Activated CD4-positive, alpha-beta T cell treated with anti-CD3 and anti-CD28 coated beads for 36 hours (primary cell): ENCODE measurements around the gene UNC5C. TPM values are rescaled to one million over a fixed set of nuclear protein-coding genes. Genes with fewer than 3 reads are reported as not detected.

Experiments used
- ATAC-seq: fragments of 200-7000 bp; cut with Tn5 transposase; one replicate; pipeline ENCODE4 v1.10.0; 2021; ENCODE audit warnings: mild to moderate bottlenecking, moderate library complexity
- CTCF ChIA-PET: fragments of 350-600 bp; sonication (Branson Sonifier 250); formaldehyde crosslinking; loops from one replicate; lab custom pipeline; 2021; ENCODE audit warnings: antibody characterized with exemption; lab: Charles Lee
- POLR2A ChIA-PET: fragments of 350-600 bp; sonication (Branson Sonifier 250); formaldehyde crosslinking; loops from one replicate; lab custom pipeline; 2021; ENCODE audit warnings: antibody characterized with exemption, inconsistent platforms; lab: Charles Lee
- DNase-seq: peaks from one replicate; pipeline ENCODE4 v3.0.0-alpha.2; 2020
- H3K27ac Mint-ChIP-seq: one replicate; pipeline ENCODE4 v1.8.0; 2021; ENCODE audit warnings: mixed read lengths
- H3K27me3 Mint-ChIP-seq: one replicate; pipeline ENCODE4 v1.8.0; 2021; ENCODE audit warnings: mixed read lengths
- H3K36me3 Mint-ChIP-seq: one replicate; pipeline ENCODE4 v1.8.0; 2021; ENCODE audit warnings: low read depth, mixed read lengths
- H3K4me1 Mint-ChIP-seq: one replicate; pipeline ENCODE4 v1.8.0; 2021; ENCODE audit warnings: mixed read lengths
- H3K4me3 Mint-ChIP-seq: one replicate; pipeline ENCODE4 v1.8.0; 2021; ENCODE audit warnings: mild to moderate bottlenecking, moderate library complexity, mixed read lengths
- H3K9me3 Mint-ChIP-seq: one replicate; pipeline ENCODE4 v1.8.0; 2021; ENCODE audit warnings: low read depth, mixed read lengths
- intact Hi-C, 2 experiments: fragments of 100-400 bp; cut with DNase I in 1 of 2; cut with micrococcal nuclease in 1 of 2; formaldehyde crosslinking; loops; one replicate each; pipeline versions ENCODE4 v1.14.2 to v1.15.1; 2022 to 2024; cut with DNase I, micrococcal nuclease
- total RNA-seq, 2 experiments: library from RNA; stranded (reverse); gene quantifications; one replicate each; pipeline ENCODE4 v1.2.3, GENCODE V29; 2021

UNC5C gene
- total RNA-seq, 2 experiments from 2014 or later: 0.07 TPM; not detected in 1

DNA sequence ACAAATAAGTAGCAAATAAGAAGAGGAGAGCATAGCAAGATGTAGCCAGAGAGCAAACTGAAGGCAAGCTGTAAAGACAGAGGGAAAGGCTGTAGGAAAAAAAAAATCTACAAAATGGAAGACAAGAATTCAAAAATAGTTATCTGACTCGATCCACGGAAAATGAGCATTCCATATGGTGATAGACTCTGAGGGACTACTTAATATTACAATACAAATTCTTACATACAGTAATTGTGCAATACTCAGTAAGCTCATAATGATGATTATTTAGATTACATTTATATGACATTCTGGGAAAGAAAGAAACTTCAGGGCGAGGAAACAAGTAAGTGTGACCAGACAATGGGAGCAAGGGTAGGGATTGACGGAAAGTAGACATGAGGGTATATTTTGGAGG, 102.6 kb downstream of the UNC5C start:
- intact Hi-C loops: no loop called here
- ChIA-PET POLR2A (no interaction called here), CTCF (interaction anchor here (0.7 kb wide), 2 partner anchors 189 to 992 kb away, joined by 3 read pairs; no protein-coding TSS in a partner anchor)
- H3K9me3 Mint-ChIP-seq: no peaks in the 10 kb centered on the region
- H3K4me1 Mint-ChIP-seq: no peaks in the 10 kb centered on the region
- ATAC-seq (no peak), DNase-seq (no peak)
- H3K27me3 Mint-ChIP-seq: no peaks in the 10 kb centered on the region
- no peaks in the 10 kb centered on the region for H3K36me3 Mint-ChIP-seq
- H3K27ac Mint-ChIP-seq: no peak overlapping the region
- no peak overlapping the region for H3K4me3 Mint-ChIP-seq

DNA sequence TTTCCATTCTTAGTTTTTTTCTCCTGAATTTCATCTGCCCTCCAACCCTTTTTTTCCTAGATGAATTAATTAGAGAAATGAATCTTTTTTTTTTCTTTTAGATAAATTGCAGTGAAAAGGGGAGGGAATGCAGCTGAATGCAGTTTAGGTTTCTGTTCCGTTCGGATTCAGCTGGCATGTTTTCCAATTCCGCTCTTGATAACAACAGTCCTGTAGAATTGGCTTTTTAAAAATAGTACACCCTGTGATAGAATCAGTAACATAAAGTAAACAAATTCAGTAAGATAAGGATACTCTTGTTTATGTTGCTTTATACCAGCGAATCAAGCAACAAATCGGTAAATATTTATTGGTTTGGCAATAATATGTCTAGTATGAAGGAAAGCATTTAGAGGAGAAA, 103.5 kb downstream of the UNC5C start:
- no peak overlapping the region for H3K27ac Mint-ChIP-seq
- POLR2A ChIA-PET: no interaction called here
- no peaks in the 10 kb centered on the region for H3K36me3 Mint-ChIP-seq

DNA sequence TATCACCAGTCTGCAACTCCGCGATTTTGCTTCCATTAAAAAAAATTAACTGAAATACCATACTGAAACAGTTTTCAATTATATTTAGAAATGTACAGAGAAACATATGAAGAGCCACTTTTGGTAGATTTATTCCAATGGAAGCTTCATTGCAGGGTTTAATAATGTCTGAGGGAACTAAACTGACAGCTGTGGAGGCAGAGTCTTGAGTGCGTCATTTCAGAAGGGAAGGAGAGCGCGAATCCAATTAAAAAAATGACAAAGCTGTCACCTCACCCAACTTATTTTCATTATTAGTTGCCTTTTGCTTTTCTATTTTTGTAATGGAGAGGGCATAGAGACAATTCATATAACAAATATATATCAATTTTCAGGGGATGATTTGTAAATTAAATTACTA, 104.0 kb downstream of the UNC5C start:
- H3K27ac Mint-ChIP-seq: no peak overlapping the region
- ChIA-PET POLR2A (no interaction called here), CTCF (no interaction called here)
- no peaks in the 10 kb centered on the region for H3K36me3 Mint-ChIP-seq
- ATAC-seq: no peak
- H3K9me3 Mint-ChIP-seq: no peaks in the 10 kb centered on the region
- H3K4me3 Mint-ChIP-seq: no peak overlapping the region
- H3K4me1 Mint-ChIP-seq: no peaks in the 10 kb centered on the region
- intact Hi-C loops: no loop called here
- no peaks in the 10 kb centered on the region for H3K27me3 Mint-ChIP-seq
- DNase-seq: no peak

More for the DNA sequence above, 103.5 kb downstream of the UNC5C start:
- Mint-ChIP-seq H3K4me3 (no peak overlapping the region), H3K9me3 (no peaks in the 10 kb centered on the region), H3K4me1 (no peaks in the 10 kb centered on the region), H3K27me3 (no peaks in the 10 kb centered on the region)
- CTCF ChIA-PET: no interaction called here
- intact Hi-C loops: no loop called here
- ATAC-seq (no peak), DNase-seq (no peak)

DNA sequence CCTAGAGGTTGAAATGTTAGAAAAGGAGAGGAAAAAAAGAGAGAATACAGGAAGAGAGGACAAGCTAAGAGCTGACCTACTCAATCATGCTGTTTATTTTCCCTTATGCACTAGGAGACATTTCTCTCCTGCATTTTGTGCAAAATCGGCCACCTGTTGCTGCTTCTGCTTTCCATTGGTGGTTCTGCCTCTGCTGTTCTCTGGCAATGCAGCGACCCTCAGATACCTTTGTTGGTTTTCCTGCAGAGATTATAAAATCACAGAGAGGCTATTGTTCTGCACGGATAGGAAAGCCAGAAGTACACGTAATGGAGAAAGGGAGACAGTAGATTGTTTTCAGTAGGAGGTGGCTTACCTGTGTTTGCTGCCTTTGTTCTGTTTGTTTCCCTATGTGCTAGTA, 108.9 kb downstream of the UNC5C start:
- Mint-ChIP-seq H3K4me3 (no peak overlapping the region), H3K4me1 (no peaks in the 10 kb centered on the region), H3K9me3 (no peaks in the 10 kb centered on the region), H3K27ac (no peak overlapping the region), H3K36me3 (no peaks in the 10 kb centered on the region), H3K27me3 (no peaks in the 10 kb centered on the region)
- intact Hi-C loops: no loop called here
- no peak for ATAC-seq
- POLR2A ChIA-PET: no interaction called here
- no peak for DNase-seq
- CTCF ChIA-PET: no interaction called here

DNA sequence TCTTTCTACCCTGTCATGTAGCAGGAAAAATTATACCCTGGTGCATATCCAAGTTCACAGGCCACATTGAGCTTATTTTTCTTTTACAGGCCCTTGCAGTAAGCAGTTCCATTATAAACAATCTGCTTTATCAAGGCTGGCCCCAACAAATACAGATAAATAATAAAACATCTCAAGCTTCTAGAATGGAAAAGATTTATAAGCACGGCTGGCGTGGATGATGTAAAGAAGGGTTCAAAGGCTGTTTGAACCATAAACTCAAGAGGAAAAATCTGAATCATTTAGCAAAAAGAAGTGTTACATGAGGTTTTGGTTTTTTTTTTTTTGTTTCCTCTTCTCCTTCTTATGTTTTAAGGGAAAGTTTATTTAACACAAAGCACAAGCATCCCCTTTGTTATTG, 109.7 kb downstream of the UNC5C start:
- Mint-ChIP-seq H3K36me3 (no peaks in the 10 kb centered on the region), H3K4me3 (no peak overlapping the region), H3K27ac (no peak overlapping the region), H3K9me3 (no peaks in the 10 kb centered on the region), H3K4me1 (no peaks in the 10 kb centered on the region), H3K27me3 (no peaks in the 10 kb centered on the region)
- intact Hi-C loops: no loop called here
- ChIA-PET CTCF (no interaction called here), POLR2A (no interaction called here)
- ATAC-seq: no peak
- DNase-seq: no peak

DNA sequence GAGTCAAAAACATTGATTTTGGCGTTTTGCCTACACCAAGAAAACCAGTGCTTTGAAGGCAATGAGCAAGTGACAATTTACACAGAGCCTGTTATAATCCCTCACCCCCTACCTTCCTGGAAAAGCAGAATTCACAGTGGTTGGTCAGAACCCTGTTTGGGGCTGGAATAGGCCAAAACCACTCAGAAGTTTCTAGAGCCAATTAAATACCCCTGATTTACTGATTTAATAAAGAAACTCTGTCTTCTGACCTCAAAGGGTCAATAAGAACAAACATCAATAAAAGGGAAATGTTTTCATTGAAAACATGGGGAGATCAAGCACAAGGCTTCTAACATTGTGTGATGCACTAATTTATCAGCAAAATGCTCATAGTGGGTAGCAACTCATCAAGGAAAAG, 116.3 kb downstream of the UNC5C start:
- intact Hi-C loops: no loop called here
- ATAC-seq: no peak
- DNase-seq: no peak
- Mint-ChIP-seq H3K36me3 (no peaks in the 10 kb centered on the region), H3K27me3 (peaks cover 2% of the 10 kb centered on the region), H3K27ac (no peak overlapping the region), H3K9me3 (no peaks in the 10 kb centered on the region), H3K4me3 (no peak overlapping the region), H3K4me1 (no peaks in the 10 kb centered on the region)
- POLR2A ChIA-PET: no interaction called here
- CTCF ChIA-PET: no interaction called here

DNA sequence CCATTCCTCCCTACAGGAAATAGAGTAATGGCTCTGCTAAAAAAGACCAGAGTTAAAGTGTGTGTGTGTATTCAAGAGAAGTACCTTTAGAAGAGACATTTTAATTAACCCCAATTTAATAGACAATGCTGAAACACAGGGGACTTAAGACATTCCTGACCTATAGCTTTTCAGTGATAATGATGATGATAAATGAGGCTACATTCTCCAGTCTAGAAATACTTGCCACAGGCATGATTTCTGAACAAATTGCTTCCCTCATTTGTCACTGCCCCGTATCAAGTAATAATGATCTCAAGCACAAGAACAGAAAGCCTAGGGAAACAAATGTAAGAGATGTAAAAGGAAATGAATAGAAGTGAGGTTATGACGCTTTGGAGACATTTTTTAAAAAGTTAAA, 117.1 kb downstream of the UNC5C start:
- DNase-seq: no peak
- Mint-ChIP-seq H3K4me1 (no peaks in the 10 kb centered on the region), H3K27me3 (peaks cover 2% of the 10 kb centered on the region), H3K4me3 (no peak overlapping the region), H3K27ac (no peak overlapping the region), H3K9me3 (no peaks in the 10 kb centered on the region), H3K36me3 (no peaks in the 10 kb centered on the region)
- CTCF ChIA-PET: no interaction called here
- intact Hi-C loops: no loop called here
- POLR2A ChIA-PET: no interaction called here
- no peak for ATAC-seq

DNA sequence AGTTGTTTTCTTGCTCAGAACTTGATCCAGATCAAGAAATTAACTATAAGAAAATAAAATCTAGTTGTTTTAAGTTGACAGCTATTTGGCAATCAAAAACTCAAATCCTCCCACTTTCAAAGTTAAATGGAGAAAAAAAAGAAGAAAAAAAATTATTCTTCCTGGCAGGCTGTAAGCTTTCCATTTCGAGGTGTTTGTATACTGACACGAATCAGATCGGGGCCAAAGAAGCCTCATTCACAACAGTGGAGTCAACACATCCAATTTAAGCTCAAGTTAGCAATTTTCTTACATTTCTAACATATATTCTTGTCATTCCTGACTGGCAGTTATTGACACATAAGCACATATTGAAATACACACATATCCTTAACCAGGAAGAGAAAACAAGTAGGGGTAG, 119.4 kb downstream of the UNC5C start:
- peaks cover 2% of the 10 kb centered on the region for H3K27me3 Mint-ChIP-seq
- H3K4me1 Mint-ChIP-seq: no peaks in the 10 kb centered on the region
- ATAC-seq (no peak), DNase-seq (no peak)
- H3K27ac Mint-ChIP-seq: no peak overlapping the region
- H3K9me3 Mint-ChIP-seq: no peaks in the 10 kb centered on the region
- ChIA-PET CTCF (interaction anchor here (0.6 to 1.0 kb wide), 3 partner anchors 10 to 1386 kb away, joined by 3 to 4 read pairs (median 3); no protein-coding TSS in a partner anchor), POLR2A (no interaction called here)
- no peaks in the 10 kb centered on the region for H3K36me3 Mint-ChIP-seq
- H3K4me3 Mint-ChIP-seq: no peak overlapping the region
- intact Hi-C loops: no loop called here

DNA sequence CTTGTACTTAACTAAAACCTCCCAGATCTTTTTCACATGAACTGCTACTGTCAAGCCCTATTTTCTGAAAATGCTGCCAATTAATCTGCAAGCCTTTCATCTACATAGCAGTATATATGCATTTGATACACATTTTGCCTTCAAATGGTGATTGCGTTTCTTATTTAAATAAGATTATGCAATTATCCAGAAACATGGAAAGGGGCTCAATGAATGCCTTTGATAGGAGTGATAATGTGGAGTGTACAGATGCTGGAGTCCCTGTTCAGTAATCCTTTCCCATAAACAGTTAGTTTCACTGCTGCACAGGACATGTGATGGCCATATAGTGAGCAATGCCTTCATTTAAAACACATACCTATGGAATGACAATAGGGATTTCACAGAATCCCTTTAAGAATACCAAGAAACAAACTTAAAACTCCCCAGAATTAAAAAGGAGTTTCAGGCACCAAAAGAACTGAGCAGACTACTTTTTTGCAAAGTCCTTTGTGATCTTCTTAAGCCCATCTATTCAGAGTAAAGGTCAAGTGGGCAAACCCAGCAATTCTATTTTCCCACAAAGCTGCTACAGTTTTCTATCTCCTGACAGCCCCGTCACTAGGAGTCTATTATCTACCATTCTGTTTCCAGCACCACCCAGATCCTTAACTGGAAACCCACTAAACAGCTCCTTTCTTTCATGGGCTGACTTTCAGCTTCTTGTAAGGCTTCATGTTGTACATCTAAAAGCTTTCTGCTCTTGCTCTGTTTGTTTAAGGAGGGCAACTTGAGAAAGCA, 120.3 kb downstream of the UNC5C start:
- Mint-ChIP-seq H3K27ac (no peak overlapping the region), H3K9me3 (no peaks in the 10 kb centered on the region), H3K4me1 (no peaks in the 10 kb centered on the region), H3K27me3 (no peaks in the 10 kb centered on the region), H3K4me3 (no peak overlapping the region), H3K36me3 (no peaks in the 10 kb centered on the region)
- ChIA-PET POLR2A (no interaction called here), CTCF (interaction anchor here (0.6 to 1.0 kb wide), 2 partner anchors 9 to 80 kb away, joined by 3 to 4 read pairs; no protein-coding TSS in a partner anchor)
- intact Hi-C loops: no loop called here
- no peak for DNase-seq
- no peak for ATAC-seq

DNA sequence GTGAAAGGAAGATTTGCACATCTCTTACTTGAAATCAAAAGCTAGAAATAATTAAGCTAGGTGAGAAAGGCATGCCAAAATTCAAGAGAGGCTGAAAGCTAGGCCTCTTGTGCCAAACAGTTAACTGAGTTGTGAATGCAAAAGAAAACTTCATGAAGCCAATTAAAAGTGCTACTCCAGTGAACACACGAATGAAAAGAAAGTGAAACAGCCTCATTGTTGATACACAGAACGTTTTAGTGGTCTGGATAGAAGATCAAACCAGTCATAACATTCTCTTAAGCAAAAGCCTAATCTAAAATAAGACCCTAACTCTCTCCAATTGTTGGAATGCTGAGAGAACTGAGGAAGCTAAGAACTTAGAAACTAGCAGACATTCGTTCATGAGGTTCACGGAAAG, 122.3 kb downstream of the UNC5C start:
- Mint-ChIP-seq H3K27ac (no peak overlapping the region), H3K4me1 (no peaks in the 10 kb centered on the region), H3K9me3 (no peaks in the 10 kb centered on the region), H3K27me3 (no peaks in the 10 kb centered on the region), H3K4me3 (no peak overlapping the region), H3K36me3 (no peaks in the 10 kb centered on the region)
- ATAC-seq (no peak), DNase-seq (no peak)
- CTCF ChIA-PET: interaction anchor here (0.7 to 0.8 kb wide), 2 partner anchors 203 to 1062 kb away, joined by 3 read pairs; no protein-coding TSS in a partner anchor
- intact Hi-C loops: loop anchor here in 1 of 2 experiments (2.0 kb wide), 1 partner anchor 68 kb away; no protein-coding TSS in a partner anchor
- POLR2A ChIA-PET: no interaction called here

DNA sequence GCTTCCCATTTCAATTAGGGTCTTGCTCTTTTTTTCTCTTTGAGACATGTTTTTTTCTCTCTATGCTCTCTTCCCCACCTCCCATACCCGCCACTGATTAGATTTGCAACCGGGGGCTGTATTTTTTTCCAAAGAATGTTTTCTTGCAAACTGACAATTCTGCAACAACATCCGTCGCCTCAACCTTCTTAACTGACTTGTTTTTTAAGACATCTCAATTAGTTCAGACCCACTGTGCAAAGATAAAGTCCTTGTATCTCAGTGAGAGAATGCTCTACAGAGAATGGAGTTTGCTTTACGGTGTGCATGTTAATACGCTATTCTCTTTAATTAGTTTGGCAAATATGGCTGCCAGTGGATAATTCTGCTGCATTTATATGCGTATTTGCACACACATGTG, 126.3 kb downstream of the UNC5C start:
- peaks cover 3% of the 10 kb centered on the region for H3K4me1 Mint-ChIP-seq
- H3K27ac Mint-ChIP-seq: no peak overlapping the region
- no peak for DNase-seq
- no peaks in the 10 kb centered on the region for H3K27me3 Mint-ChIP-seq
- no peak overlapping the region for H3K4me3 Mint-ChIP-seq
- no peaks in the 10 kb centered on the region for H3K9me3 Mint-ChIP-seq
- intact Hi-C loops: no loop called here
- no peaks in the 10 kb centered on the region for H3K36me3 Mint-ChIP-seq
- CTCF ChIA-PET: no interaction called here
- POLR2A ChIA-PET: no interaction called here
- no peak for ATAC-seq

DNA sequence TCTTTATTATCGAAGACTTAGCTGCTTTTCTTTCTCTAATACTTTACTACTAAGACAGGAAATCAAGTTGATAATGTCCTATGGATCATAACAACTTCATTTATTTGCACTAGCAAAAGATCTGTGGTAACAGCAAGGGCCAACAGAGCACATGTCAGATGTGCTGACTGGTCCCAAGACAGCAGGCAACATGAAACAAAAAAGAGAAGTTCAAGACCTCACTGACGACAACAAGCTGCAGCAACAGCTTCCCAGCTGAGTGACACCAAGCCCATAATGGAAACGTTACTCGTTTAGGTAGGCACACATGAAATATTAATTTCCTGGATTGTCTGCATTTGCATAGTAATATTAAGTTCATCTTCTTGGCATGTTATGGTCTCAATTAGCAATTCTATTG, 126.9 kb downstream of the UNC5C start:
- Mint-ChIP-seq H3K4me1 (peaks cover 3% of the 10 kb centered on the region), H3K4me3 (no peak overlapping the region), H3K36me3 (no peaks in the 10 kb centered on the region), H3K27ac (no peak overlapping the region), H3K27me3 (no peaks in the 10 kb centered on the region), H3K9me3 (no peaks in the 10 kb centered on the region)
- intact Hi-C loops: no loop called here
- DNase-seq (no peak), ATAC-seq (no peak)
- ChIA-PET POLR2A (no interaction called here), CTCF (no interaction called here)
